PC-3 (cell line): ENCODE measurements around the gene POLR2M.

ENCODE experiments used
- EZH2 ChIP-seq: fragments of 300-600 bp; sonication (generic); IDR thresholded peaks from one replicate; pipeline ENCODE4 v1.6.1; 2017; ENCODE audit warnings: antibody characterized with exemption, mild to moderate bottlenecking, low read length; ENCODE audit not compliant: unreplicated experiment
- EZH2phosphoT487 ChIP-seq: fragments of 300-600 bp; sonication (generic); IDR thresholded peaks from 2 replicates; pipeline ENCODE4 v1.6.1; 2018; ENCODE audit warnings: mild to moderate bottlenecking, antibody characterized with exemption, low read length, borderline replicate concordance
- TF ChIP-seq, protein P1 (sequence below): fragments of 300-600 bp; sonication (generic); conservative IDR thresholded peaks from 2 replicates; pipeline ENCODE4 v1.5.1; 2017; ENCODE audit warnings: antibody characterized with exemption, low read depth, mild to moderate bottlenecking, low read length

- TF ChIP-seq, protein P1, sequence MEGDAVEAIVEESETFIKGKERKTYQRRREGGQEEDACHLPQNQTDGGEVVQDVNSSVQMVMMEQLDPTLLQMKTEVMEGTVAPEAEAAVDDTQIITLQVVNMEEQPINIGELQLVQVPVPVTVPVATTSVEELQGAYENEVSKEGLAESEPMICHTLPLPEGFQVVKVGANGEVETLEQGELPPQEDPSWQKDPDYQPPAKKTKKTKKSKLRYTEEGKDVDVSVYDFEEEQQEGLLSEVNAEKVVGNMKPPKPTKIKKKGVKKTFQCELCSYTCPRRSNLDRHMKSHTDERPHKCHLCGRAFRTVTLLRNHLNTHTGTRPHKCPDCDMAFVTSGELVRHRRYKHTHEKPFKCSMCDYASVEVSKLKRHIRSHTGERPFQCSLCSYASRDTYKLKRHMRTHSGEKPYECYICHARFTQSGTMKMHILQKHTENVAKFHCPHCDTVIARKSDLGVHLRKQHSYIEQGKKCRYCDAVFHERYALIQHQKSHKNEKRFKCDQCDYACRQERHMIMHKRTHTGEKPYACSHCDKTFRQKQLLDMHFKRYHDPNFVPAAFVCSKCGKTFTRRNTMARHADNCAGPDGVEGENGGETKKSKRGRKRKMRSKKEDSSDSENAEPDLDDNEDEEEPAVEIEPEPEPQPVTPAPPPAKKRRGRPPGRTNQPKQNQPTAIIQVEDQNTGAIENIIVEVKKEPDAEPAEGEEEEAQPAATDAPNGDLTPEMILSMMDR, result no peak
- TF ChIP-seq EZH2phosphoT487 (no peak), EZH2 (no peak)
These were observed 29.4 kb downstream of the POLR2M start for GRCh38 chr15:57735891-57736290.
